Liver (tissue), 3 donors: ENCODE measurements around the gene DOCK6.

Experiments used
- CTCF ChIP-seq: fragments of 150-350 bp; IDR thresholded peaks from 2 replicates; pipeline ENCODE4 v1.5.1; 2017; ENCODE audit warnings: improper control_type of control experiment, low read depth, low read length; ENCODE audit not compliant: missing input control
- RAD21 ChIP-seq, 2 donors: IDR thresholded peaks; 2 replicates each; pipeline ENCODE4 v1.6.1; 2016; ENCODE audit warnings: antibody characterized with exemption in 2 of 2, mild to moderate bottlenecking in 2 of 2
- donor health status: healthy.
- donor health status: healthy.

GRCh38 chr19:11187441-11187840, 74.9 kb downstream of the DOCK6 start:
- TF ChIP-seq RAD21 (IDR thresholded peaks at IDR 0.05) = no peak
- no peak for TF ChIP-seq CTCF
